Measurements from ENCODE around the gene CDH8. TPM values are rescaled to one million over a fixed set of nuclear protein-coding genes. Genes with fewer than 3 reads are reported as not detected.

CDH8 gene
- total RNA-seq, 1 donor from 2014 or later, result 23.7 TPM

DNA sequence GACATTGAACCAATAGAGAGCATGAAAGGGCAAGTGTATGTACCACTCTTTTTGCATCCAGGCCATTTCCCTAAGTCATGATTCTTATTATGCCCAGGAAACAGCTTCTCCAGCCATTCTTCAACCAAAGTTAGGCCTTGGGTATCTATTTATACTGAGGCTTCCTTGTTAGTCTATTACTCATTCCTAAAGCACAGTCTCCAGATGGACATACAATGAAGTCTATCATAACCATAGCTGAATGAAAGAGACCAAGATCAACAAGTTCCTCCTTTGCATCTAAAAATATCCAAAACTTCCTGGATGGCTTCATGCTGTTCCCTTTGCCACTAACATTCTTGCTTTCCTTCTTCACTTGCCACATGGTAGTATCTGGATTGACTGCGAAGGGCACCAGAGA lies 265.9 kb downstream of the CDH8 start:
- peaks cover 2% of the 10 kb centered on the region for H3K27me3 Mint-ChIP-seq (ENCODE audit: insufficient read depth, low read depth)
- Histone ChIP-seq H3K36me3 (no peaks in the 10 kb centered on the region), H3K79me2 (ENCODE audit: low read depth) (no peaks in the 10 kb centered on the region), H3K4me2 (no peak overlapping the region), H3K4me1 (peaks cover 2% of the 10 kb centered on the region), H3K27ac (no peak overlapping the region), H4K20me1 (ENCODE audit: low read depth) (no peaks in the 10 kb centered on the region), H3K9me3 (ENCODE audit: low read depth) (no peaks in the 10 kb centered on the region), H3F3A (ENCODE audit: low read depth) (no peaks in the 10 kb centered on the region), H3K9ac (no peak overlapping the region), H2AFZ (replicated peaks) (no peak overlapping the region), H3K27me3 (no peaks in the 10 kb centered on the region), H3K4me3 (no peak overlapping the region)
- no peak for DNase-seq (ENCODE audit: low spot score)
- no peaks in the 10 kb centered on the region for H3K36me3 Mint-ChIP-seq
- no peak overlapping the region for H3K27ac Mint-ChIP-seq
- TF ChIP-seq, protein P1, sequence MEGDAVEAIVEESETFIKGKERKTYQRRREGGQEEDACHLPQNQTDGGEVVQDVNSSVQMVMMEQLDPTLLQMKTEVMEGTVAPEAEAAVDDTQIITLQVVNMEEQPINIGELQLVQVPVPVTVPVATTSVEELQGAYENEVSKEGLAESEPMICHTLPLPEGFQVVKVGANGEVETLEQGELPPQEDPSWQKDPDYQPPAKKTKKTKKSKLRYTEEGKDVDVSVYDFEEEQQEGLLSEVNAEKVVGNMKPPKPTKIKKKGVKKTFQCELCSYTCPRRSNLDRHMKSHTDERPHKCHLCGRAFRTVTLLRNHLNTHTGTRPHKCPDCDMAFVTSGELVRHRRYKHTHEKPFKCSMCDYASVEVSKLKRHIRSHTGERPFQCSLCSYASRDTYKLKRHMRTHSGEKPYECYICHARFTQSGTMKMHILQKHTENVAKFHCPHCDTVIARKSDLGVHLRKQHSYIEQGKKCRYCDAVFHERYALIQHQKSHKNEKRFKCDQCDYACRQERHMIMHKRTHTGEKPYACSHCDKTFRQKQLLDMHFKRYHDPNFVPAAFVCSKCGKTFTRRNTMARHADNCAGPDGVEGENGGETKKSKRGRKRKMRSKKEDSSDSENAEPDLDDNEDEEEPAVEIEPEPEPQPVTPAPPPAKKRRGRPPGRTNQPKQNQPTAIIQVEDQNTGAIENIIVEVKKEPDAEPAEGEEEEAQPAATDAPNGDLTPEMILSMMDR (IDR thresholded peaks at IDR 0.05), result no peak
- TF ChIP-seq EZH2 (IDR thresholded peaks at IDR 0.05), result no peak
- no peak for TF ChIP-seq EZH2phosphoT487 (IDR thresholded peaks at IDR 0.05)
- no peaks in the 10 kb centered on the region for H3K4me1 Mint-ChIP-seq
- H3K9me3 Mint-ChIP-seq, result no peaks in the 10 kb centered on the region
- H3K4me3 Mint-ChIP-seq, result no peak overlapping the region

DNA sequence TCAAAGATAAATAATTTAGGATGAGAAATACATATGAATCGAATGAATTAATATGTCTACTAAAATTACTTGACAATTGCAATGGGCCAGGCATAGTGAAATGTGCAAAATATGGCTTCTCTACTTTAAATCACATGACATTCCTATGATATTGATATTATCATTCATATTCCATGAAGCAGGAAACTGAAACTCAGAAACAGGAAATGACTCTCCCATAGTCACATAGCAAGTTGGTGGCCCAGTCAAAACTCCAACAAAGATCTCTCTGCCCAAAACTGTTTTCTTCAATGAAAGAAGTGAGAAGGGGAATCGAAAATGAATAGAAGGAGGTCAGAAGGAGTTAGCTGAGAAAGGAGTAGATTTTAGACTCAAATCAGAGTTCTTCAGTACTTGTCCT lies 272.2 kb downstream of the CDH8 start:
- H4K20me1 ChIP-seq (ENCODE audit: low read depth), result no peaks in the 10 kb centered on the region
- no peaks in the 10 kb centered on the region for H3K27me3 ChIP-seq
- no peaks in the 10 kb centered on the region for H3K4me1 Mint-ChIP-seq

DNA sequence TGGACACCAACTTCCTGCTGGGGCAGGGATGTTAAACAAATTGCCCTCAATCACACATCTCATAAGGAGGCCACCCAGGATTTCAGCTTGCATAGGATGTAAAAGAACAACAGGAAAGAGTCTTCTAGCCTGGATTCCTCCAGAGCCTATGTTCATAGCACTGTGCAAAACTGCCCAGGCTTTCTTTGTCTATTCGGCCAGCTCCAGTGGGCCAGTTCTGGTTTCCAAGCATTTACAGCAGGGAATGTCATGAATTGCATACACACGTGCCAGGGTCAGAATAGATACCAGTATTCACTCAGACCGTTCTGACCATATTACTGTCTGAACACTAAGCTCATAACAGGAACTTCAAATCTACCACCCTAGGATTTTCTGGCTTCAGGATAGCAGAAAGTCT lies 273.2 kb downstream of the CDH8 start:
- H3K27me3 Mint-ChIP-seq (ENCODE audit: insufficient read depth, low read depth), result no peaks in the 10 kb centered on the region
- no peak overlapping the region for H3K9ac ChIP-seq
- no peaks in the 10 kb centered on the region for H3K27me3 ChIP-seq

More for the DNA sequence above, 272.2 kb downstream of the CDH8 start:
- Histone ChIP-seq H3K27ac (no peak overlapping the region), H3K79me2 (ENCODE audit: low read depth) (no peaks in the 10 kb centered on the region), H3K9me3 (ENCODE audit: low read depth) (no peaks in the 10 kb centered on the region), H2AFZ (replicated peaks) (no peak overlapping the region), H3K36me3 (no peaks in the 10 kb centered on the region), H3K9ac (no peak overlapping the region), H3K4me1 (no peaks in the 10 kb centered on the region), H3F3A (ENCODE audit: low read depth) (no peaks in the 10 kb centered on the region), H3K4me2 (no peak overlapping the region), H3K4me3 (no peak overlapping the region)
- TF ChIP-seq EZH2phosphoT487 (IDR thresholded peaks at IDR 0.05) (no peak), EZH2 (IDR thresholded peaks at IDR 0.05) (no peak)
- TF ChIP-seq, protein P1 (IDR thresholded peaks at IDR 0.05), result no peak
- Mint-ChIP-seq H3K27ac (no peak overlapping the region), H3K4me3 (no peak overlapping the region), H3K9me3 (no peaks in the 10 kb centered on the region), H3K36me3 (no peaks in the 10 kb centered on the region), H3K27me3 (ENCODE audit: insufficient read depth, low read depth) (no peaks in the 10 kb centered on the region)
- no peak for DNase-seq (ENCODE audit: low spot score)

More for the DNA sequence above, 273.2 kb downstream of the CDH8 start:
- H3K4me3 ChIP-seq, result no peak overlapping the region
- H3K9me3 ChIP-seq (ENCODE audit: low read depth), result no peaks in the 10 kb centered on the region
- H3K27ac ChIP-seq, result no peak overlapping the region
- no peaks in the 10 kb centered on the region for H3K4me1 Mint-ChIP-seq
- H3K4me2 ChIP-seq, result no peak overlapping the region
- H3K9me3 Mint-ChIP-seq, result no peaks in the 10 kb centered on the region
- DNase-seq (ENCODE audit: low spot score), result no peak
- no peak overlapping the region for H3K4me3 Mint-ChIP-seq
- no peaks in the 10 kb centered on the region for H3K4me1 ChIP-seq
- TF ChIP-seq EZH2phosphoT487 (IDR thresholded peaks at IDR 0.05), result no peak
- no peak for TF ChIP-seq EZH2 (IDR thresholded peaks at IDR 0.05)
- TF ChIP-seq, protein P1 (IDR thresholded peaks at IDR 0.05), result no peak
- H2AFZ ChIP-seq (replicated peaks), result no peak overlapping the region
- no peaks in the 10 kb centered on the region for H4K20me1 ChIP-seq (ENCODE audit: low read depth)
- no peaks in the 10 kb centered on the region for H3K36me3 ChIP-seq
- no peak overlapping the region for H3K27ac Mint-ChIP-seq
- no peaks in the 10 kb centered on the region for H3K36me3 Mint-ChIP-seq
- no peaks in the 10 kb centered on the region for H3K79me2 ChIP-seq (ENCODE audit: low read depth)
- H3F3A ChIP-seq (ENCODE audit: low read depth), result no peaks in the 10 kb centered on the region

Measured in neural progenitor cell (in vitro differentiated cells).